ENCODE results near the gene HSF2.

- TF ChIP-seq CTCF (IDR thresholded peaks at IDR 0.05) (no peak), POLR2A (IDR thresholded peaks at IDR 0.05) (no peak)
Observed at GRCh38 chr6:122385857-122386612, 13.4 kb upstream of the HSF2 start.
